HL-60/S4 (cell line): ENCODE results near the gene UNC119.
"Not testable (repeated sequence)": the region's sequence is repeated elsewhere in the genome, so short reads cannot be mapped to it uniquely, and the experiment has no call there.

Source experiments
- in situ Hi-C: fragments of 300-500 bp; cut with MboI; formaldehyde crosslinking; loops from 2 replicates; pipeline ENCODE4 v1.14.3; 2022; ENCODE audit warnings: low sequenced_read_pairs

Gene UNC119

DNA sequence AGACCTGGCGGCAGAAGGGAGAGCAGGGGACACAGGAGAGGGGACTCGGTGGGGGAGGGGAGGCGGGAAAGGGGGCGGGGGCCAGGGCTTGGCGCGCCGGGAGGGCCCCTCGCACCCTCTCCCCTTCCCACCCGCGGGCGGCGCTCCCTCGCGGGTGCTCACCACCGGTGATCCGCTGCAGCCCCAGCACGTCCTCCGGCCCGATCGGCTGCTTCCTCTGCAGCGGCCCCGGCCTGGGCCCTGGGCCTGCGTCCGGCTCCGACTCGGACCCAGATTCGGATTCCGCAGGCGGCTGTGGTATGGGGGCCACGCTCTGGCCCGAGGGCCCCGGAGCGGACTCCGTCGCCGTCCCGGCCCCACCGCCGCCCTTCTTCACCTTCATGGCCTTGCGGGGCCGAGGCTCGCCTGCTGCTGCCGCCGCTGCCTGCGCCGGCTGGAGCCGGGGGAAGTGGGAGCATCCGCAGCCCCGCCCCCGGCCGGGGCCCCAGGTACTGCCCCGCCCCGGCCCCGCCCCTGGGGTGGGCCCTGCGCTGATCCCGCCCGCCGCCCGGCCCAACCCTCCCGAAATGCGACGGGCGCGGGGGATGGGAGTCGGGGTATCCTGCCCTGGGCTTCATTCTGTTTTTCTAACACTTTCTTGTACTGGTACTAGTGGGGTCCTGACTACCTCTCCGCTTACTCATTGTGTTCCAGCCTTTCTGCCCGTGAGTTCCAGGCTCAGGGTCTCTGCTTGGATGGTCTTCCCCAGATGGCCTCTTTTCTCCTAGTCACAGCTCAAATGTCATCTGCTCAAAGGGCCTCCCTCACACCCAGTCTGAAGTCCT is at the start of gene UNC119:
Gene UNC119, minus strand, starts transcription at position 449 of the 824 bp plus-strand sequence. Its CDS starts 67 bp downstream, at position 382.
- in situ Hi-C loops: no loop called here

- in situ Hi-C loops: no loop called here
Measured at GRCh38 chr17:28599311-28600184, 47.1 kb upstream of the UNC119 start.

DNA sequence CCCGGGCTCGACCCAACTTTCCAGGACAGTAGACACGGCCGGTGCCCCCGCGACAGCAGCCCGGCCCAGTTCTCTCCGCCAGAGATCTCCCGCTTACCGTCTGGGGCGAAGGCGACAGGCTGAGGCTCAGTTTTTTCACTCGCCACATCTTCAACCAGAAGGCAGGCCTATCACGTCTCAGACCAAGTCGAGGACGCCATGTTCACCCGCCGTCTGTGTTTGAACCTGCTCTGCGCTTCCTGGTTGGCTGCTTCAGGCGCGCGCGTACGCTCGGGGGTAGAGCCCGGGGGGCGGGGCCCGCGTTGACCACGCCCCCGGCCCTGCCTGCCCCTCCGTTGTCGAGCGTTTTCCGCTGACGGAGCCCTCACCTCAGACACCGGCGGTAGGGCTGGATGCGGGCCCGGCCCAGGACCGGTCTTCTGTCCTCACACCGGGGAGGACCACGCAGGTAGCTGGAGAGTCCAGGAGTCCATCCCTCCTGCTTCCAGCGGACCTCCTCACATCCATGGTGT is 46.4 kb upstream of the UNC119 start, which contains the start of gene SPAG5:
Gene SPAG5, minus strand, starts transcription at position 227 of the 512 bp plus-strand sequence. Its CDS starts 79 bp downstream, at position 148.
- in situ Hi-C loops: no loop called here

DNA sequence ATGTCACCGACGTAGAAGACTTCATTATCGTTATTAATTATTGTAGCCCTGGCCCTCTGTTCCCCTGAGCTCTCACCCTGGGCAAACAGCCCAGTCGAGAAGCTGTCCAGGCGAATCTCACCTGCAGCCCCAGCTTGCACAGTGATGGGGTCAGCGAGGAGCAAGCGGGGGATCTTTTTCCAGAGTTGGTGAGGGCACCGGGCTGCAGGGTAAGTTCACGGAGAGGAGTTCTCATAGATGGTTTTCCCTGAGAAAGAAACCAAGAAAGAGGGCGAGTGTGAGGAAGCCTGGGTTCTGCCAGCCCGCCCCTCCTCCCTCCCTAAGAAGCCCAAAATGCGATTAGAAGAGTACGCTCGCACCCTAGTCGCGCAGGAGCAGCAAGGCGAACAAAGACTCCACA is 46.0 kb upstream of the UNC119 start:
- in situ Hi-C loops: no loop called here

DNA sequence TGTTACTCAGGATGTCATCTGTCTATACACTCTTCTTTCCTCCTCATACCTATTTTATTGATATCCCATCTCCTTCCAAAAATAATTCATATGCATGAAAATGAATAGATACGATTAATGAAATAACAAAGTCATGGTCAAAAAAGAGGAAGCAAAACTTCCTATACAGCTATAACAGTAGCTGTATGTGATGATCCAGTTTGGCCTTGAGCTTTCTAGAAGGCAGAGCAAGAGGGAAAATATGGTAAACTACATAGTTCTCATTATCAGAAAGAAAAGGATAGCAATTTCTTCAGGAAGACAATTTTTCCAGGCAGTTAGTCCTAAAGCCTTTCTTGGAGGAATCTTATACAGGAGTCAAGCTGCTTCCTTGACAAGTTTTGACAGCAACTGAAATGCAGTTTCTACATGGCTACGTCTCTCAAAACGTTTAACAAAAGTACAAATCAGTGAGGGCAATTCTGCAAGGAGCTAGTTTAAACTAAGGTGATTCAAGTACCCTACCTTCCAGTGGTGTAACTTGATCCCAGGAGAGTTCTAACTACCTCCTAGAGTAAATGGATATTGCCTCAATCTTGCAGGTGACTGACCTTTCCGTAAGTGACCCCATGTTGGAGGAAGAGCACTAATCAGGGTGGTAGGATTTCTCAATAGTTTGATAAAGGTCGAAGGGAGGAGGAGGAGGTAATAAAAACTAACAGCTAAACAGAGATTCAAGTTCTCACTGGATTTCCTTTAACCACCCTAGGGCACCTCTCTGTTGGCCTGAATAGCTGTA is 45.4 kb upstream of the UNC119 start:
- in situ Hi-C loops: no loop called here

DNA sequence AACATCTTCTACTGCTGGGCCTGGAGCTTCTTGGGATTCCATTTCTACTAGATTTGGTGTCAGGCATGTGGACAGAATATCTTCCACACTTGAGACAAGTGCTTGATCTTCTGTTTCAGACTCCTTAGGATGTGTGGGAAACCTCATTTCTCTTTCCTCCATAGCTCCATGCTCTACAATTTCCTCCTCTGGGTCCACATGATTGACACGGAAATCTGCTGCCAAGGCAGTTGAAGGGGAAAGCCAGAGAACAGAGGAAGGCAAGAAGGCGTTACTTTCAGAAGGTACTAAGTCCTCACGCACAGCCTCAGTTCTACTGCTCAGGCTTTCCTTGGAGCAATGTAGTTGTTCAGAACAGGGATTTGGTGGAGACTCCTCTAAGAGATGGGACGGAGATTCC is 39.8 kb upstream of the UNC119 start:
- in situ Hi-C loops: no loop called here

- in situ Hi-C loops: no loop called here
Measured at GRCh38 chr17:28585851-28586250, 33.4 kb upstream of the UNC119 start.

GRCh38 chr17:28584434-28584833 is 32.0 kb upstream of the UNC119 start:
- in situ Hi-C loops: no loop called here

DNA sequence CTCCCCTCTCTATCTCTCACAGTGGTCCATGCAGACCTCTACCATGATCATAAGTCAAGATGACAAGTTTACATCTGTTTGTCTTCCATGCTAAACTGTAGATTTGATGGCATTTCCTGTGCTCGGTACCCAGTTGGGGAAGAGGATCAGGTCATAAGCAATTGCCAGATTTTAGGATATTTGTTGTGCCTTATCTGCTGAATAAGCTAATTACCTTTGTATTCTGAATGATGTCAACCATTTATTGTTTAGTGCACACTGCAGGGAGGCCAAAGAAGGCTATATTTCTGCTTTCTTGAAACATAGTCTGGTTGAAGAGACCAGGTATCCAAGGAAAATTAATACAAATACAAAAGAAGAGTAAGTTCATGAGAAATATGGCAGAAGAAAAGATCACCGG is 30.1 kb upstream of the UNC119 start:
- in situ Hi-C loops: no loop called here

DNA sequence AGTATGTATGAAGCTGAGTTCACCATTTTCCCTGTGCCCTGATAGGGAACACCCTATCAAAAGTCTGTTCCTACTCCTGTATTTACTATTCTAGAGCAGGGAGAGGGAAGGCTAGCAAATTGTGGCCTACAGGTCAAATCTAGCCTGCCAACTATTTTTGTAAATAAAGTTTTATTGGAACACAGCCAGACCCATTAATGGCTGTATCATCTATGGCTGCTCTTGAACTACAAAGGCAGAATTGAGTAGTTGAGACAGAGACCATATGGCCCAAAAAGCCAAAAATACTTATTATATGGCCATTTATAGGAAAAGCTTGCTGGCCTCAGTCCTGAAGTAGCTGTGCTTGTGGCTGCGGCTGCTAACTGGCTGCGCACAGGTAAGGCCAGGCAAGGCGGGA is 28.5 kb upstream of the UNC119 start:
- in situ Hi-C loops: no loop called here

- in situ Hi-C loops: no loop called here
Measured at GRCh38 chr17:28579526-28579925, 27.1 kb upstream of the UNC119 start.

- in situ Hi-C loops: no loop called here
Measured at GRCh38 chr17:28578246-28579195, 26.1 kb upstream of the UNC119 start.

DNA sequence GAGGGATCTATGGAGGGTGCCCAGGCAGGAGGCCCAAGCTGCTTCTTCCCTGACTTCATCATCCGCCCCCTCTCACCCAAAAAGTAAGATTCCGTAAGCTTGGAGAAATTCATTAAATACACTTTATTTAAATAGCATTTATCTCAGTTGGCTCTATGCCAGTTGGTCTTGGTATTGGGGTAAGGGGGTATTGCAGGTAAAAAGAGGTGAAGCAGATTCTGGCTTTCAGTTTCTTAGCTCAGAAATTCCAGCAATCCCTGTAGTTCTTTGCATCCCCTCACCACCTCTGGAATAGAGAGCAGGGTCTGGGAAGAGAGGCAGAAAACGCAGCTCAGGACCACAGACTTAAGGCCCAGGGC is 25.0 kb upstream of the UNC119 start:
- in situ Hi-C loops: no loop called here

DNA sequence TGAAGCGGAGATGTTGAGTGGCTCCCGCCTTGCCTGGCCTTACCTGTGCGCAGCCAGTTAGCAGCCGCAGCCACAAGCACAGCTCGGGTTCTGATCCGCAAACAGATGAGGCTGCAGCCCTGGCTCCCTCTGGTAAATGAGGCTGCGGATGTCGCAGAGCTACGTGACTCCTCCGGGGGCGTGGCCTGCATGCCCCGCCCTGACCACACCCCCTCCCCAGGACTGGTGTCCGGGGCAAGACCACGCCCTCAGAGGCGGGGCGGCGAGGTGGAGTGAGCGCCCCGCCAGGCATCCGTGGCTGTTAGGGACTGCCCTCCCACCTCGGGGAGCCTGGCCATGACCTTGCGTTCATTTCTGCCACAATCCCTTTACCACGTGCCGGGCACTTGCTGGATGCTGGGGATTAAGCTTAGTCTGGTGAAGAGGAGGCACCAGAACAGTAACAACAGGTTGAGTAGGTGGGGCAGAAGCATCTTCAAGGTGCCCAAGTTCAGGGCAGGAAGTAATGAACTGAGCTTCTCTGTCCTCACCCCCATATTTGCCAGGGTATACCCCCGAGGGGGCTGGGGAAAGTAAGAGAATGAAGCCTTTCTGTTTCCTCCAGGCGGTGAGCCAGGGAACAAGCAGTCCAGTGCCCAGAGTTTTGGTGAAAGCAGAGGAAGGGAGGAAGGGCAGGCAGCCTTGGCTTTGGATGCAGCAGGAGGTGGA is 24.5 kb upstream of the UNC119 start, which contains the start of gene ALDOC:
Gene ALDOC, minus strand, starts transcription at position 138 of the 708 bp plus-strand sequence. CDS start 1,363 bp downstream, outside the sequence.
- in situ Hi-C loops: no loop called here

DNA sequence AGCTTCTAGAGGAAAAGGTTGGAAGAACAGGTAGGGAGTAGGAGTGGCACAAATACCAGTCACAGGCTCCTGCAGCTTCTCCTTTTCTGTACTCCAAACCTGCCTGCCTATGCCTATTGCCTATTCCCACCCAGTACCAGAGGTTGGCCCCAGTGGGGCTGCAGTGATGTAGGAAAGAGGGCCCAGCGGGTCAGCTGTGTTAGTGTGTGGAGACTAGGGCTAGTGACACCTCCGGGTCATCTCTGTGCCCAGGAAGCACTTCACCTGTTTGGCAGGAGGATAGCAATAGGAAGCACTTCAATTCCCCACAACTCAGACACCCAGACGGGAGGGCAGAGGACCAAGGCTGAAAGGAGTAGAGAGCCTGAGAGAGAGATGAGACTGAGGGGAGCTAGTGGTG is 23.6 kb upstream of the UNC119 start:
- in situ Hi-C loops: not testable (repeated sequence)

DNA sequence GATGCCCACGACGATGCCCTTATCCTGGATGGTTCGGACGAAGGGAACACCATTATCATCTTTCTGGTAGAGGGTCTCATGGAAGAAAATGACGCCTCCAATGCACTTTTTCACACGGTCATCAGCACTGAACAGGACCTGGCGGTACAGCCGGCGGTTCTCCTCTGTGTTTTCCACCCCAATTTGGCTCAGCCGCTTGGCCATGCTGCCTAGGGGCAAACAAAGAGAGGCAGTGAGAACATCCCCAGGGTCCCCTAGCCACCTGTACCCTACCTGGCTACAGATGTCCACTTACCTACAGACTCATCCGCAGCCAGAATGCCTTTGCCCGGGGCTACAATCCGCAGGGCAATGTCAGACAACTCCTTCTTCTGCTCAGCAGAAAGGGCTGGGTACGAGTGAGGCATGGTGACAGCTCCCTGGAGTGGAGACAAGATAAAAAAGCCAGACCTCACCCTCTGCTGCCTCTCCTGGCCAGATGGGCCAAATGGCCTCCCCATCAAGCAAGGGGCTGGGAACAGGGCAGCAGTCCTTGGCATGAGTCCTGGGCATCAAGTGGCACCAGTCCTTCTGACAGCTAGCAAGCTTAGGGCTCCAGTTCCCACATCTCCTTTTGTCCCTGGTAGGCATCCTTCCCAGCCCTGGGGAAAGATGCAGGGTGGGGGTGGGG is 22.8 kb upstream of the UNC119 start:
- in situ Hi-C loops: no loop called here

DNA sequence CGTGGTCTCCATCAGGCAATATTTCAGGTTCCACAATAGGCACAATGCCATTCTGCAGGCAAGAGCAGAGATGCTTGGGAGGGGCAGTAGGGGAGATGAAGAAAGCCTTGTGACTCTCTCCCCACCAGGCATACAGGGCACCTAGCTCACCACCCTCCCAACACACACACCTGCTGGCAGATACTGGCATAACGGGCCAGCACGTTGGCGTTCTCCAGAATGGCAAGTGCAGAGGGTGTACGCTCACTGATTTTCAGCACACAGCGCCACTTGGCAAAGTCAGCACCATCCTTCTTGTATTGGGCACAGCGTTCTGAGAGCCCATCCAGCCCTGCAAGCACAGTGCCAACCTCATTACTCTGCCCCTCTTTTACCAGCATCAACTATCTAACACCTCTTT is 22.1 kb upstream of the UNC119 start:
- in situ Hi-C loops: no loop called here

DNA sequence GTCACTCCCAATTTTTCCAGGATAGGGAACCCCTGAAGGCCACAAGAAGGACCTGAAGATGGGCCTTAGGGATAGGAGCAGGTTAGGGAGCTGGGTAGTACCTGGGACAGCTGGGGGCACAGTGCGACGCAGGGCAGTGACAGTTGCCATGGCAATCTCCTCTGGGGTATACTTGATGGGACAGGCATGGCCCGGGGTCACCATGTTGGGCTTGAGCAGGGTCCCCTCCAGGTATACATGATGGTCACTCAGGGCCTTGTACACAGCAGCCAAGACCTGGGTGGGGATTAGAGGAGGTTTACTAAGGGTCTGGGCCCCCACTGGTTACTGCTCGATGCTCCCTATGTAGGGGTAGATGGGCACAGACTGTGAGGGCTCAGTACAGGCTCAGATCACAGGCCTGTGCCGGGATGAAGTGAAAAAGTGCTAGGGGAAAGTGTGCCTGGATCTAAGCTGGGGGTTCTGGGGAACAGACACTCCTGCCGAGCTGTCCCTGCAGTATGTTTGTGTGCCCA is 21.6 kb upstream of the UNC119 start:
- in situ Hi-C loops: no loop called here
